GM10847 (cell line): ENCODE measurements around the gene WWC2.

Experiments used
- POLR2A ChIP-seq: IDR thresholded peaks from 2 replicates; pipeline ENCODE4 v1.6.1; 2011; ENCODE audit not compliant: insufficient read length; ENCODE audit errors: extremely low read depth

Gene WWC2

GRCh38 chr4:183348706-183349659 lies 249.9 kb downstream of the WWC2 start:
- TF ChIP-seq POLR2A, result no peak

DNA sequence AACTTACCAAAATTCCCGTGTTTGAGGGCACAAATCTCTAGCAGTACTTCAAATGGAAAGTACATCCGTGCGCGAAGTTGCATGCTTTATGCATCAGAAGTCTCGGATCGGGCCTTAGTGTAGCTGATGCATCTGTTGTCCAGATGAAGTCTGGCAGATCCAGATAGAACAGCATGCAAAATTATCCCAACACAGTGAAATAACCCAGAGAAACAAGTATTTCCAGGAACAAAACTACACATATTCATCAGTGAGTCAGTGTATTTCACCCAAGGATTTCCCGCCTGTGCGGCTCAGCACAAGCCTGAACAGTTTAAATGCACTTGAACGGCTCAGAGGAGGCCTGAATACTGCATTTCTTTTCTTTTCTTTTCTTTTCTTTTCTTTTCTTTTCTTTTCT lies 250.6 kb downstream of the WWC2 start:
- no peak for TF ChIP-seq POLR2A

DNA sequence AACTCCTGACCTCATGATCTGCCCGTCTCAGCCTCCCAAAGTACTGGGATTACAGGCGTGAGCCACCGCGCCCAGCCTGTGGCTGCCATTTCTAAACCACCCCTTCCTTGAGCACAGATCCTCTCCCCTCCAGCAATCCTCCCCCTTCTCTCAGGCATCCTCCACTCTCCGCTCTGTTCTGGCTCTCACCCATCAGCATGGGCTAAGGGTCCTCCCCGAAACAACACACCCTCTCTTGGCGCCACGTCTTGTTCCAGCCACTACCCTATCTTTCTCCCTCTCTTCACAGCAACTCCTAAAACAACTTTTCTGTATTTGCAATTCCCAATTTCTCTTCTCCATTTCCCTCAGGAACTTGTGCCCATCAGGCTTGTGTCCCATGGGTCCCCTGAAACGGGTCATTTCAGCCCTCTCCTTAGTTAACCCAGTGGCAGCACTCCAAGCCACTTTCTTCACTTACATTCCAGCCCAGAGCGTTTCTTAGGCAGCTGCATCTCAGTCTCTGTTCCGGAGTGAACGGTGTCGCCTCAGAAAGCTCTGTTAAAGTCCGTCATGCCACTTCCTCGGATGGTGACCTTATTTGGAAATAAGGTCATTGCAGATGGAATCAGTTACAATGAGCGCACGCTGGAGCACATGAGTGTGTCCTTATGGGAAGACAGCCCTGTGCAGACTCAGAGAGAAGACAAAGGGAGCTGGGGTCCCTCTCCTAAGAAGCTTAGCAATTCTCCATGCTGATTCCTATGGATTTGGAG lies 251.4 kb downstream of the WWC2 start:
- no peak for TF ChIP-seq POLR2A

DNA sequence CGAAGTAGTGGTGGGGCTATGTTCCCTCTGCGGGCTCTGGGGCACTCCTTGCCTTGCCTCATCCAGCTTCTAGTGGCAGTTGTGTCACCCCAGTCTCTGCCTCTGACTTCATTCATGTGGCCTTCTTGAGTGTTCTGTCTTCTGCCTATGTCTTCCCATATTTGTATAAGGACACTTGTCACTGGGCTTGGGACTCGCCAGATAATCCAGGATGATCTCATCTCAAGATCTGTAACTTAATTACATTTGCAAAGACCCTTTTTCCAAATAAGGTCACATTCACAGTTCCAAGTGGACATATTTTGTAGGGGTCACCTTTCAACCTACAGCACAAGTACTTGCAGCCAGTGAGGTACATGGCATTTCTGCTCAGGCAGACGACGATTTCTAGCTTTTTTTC lies 253.5 kb downstream of the WWC2 start:
- TF ChIP-seq POLR2A, result no peak

GRCh38 chr4:183353557-183353956 lies 254.5 kb downstream of the WWC2 start:
- TF ChIP-seq POLR2A, result no peak

- no peak for TF ChIP-seq POLR2A
Measured at GRCh38 chr4:183354219-183354618, 255.2 kb downstream of the WWC2 start.

GRCh38 chr4:183355405-183355804 lies 256.3 kb downstream of the WWC2 start:
- no peak for TF ChIP-seq POLR2A

DNA sequence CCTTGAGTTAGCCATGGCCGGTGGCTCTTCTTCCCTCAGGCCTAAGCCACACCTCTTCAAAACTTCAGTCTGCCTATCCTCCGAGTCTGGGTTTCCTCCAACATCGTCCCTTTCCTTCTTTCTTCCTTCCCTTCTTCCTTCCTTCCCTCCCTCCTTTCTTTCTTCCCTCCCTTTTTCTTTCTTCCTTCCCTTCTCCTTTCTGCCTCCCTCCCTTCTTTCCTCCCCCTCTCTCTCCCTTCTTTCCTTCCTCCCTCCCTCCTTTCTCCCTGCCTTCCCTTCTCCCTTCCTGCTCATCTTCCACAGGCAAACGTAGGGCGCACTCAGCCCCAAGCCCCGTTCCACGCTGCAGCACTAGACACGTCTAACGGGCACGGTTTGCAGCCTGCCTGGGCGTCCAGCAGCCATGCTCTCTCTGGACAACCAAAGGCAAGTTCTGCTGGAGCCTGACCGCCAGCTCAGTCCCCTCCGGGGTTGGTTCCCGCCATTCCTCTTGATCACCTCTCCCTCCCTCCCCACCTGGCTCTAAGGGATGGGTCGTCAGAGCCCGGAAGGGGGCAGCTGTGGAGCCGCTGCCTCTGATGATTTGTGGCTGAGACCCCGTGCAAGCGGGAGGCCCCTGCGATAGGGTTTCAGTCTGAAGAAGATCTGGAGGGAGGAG lies 257.2 kb downstream of the WWC2 start:
- TF ChIP-seq POLR2A, result no peak

DNA sequence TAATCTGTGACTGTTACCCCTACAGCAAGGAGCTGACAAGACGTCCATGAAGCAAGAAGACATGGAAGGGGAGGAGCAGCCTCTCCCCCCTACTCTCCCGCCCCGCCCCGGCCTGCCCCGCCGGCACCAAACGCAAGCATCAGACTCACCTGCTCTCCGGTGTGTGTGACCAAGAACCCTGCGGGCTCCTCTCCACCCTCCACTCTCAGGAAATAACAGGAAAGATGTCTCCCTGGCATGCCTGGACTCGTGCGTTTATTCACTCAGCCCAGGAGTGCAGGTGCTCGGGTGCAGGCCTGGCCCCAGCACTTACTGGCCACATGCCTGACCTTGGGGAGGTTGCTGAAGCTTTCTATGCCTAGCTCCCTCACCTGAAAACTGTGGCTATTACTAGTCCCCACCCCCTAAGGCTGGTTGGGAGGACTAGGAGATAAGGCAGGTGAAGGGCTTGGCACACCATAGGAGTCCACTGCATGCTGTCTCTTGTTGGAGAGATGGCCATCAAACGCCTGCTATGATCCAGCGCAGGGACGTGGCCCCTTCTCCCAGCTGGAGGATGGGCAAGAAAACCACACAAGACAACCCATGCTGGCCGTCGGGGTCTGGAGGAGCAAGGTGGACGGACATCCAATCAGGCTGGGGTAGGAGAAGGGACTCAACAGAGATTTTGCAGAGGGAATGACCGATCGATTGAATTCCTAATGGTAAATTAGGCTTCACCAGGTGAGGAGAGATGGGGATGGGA lies 258.0 kb downstream of the WWC2 start:
- TF ChIP-seq POLR2A, result no peak

GRCh38 chr4:183358215-183358755 lies 259.2 kb downstream of the WWC2 start:
- TF ChIP-seq POLR2A, result no peak

DNA sequence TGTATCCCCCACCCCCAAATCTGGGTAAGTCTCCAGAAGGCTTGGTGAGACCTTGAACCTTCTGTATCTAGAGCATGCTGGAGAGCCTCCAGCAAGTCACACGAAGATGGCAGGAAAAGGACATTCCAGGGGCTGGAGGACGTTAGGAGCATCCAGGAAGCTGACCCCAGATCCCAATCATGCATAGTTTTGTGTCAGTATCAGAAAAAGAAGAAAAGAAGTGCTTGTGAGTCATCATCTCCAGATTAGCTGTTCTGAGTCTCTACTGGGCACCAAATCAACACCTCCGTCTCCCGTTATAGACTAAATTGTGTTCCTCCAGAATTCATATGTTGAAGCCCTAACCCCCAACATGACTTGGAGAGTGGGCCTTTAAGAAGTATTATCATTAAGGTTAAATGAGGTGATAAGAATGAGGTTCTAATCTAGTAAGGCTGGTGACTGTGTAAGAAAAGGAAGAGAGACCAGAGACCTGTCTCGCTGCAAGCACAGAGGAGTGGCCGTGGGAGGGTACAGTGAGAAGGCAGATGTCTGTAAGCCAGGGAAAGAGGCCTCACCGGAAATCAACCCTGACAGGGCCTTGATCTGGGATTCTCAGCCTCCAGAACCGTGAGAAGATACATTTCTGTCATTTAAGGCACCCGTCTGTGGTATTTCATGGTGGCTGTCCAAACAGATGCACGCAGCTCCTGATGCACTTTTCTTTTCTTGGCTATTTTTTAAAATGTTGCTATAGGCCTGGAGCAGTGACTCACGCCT lies 261.3 kb downstream of the WWC2 start:
- no peak for TF ChIP-seq POLR2A

DNA sequence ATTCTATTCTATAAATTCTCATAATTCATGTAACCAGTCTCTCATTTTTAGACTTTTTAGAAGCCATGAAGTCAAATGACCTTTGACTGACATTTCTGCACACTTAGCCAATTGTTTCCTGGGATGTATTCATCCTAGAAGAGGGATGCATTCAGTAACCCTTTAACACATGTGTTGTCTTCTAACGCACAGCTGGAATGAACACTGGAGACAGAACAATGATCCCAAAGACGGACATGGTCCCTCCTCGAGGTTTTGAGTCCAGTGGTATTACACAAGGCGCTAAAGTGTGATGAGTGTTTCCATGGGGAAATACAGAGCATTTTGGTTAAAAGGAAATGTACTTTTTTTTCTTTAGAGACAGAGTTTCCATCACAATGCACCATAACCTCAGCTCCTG lies 263.0 kb downstream of the WWC2 start:
- TF ChIP-seq POLR2A, result no peak

- TF ChIP-seq POLR2A, result no peak
Measured at GRCh38 chr4:183362916-183363542, 264.0 kb downstream of the WWC2 start.

DNA sequence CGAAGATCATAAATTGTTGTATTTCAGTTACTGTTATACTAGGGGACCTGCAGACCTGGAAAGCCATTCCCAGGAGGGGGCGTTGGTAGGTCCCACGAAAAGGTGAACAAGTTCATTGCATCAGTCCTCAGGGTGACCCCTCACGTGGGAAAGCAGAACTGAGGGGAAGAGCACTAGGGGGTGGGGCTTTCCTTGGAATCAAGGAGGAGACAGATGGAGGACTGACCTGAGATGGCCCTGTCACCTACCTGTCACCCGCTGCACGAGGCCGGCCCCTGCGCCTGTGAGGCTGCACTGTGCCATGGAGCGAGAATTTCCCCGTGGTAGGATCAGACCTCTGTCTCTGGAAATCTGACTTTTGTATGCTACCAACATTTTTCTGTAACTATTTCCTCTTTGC lies 265.0 kb downstream of the WWC2 start:
- no peak for TF ChIP-seq POLR2A
